HL-60 (cell line): Measurements from ENCODE around the gene OSBPL10.

Experiments used
- GABPA ChIP-seq: IDR thresholded peaks from 2 replicates; pipeline ENCODE4 v1.6.1; 2012; ENCODE audit warnings: low read depth
- POLR2AphosphoS5 ChIP-seq: IDR thresholded peaks from 2 replicates; pipeline ENCODE4 v1.6.1; 2012; ENCODE audit warnings: low read depth
- SPI1 ChIP-seq: IDR thresholded peaks from 2 replicates; pipeline ENCODE4 v1.6.1; 2012; ENCODE audit warnings: low read depth, mild to moderate bottlenecking, borderline replicate concordance
- TF ChIP-seq, protein P1 (sequence below): IDR thresholded peaks from one replicate; pipeline ENCODE4 v1.5.1; 2011; ENCODE audit warnings: low read length, control low read depth, inconsistent platforms; ENCODE audit not compliant: insufficient read depth
- TF ChIP-seq, protein P2 (sequence below): IDR thresholded peaks from 2 replicates; pipeline ENCODE4 v1.6.1; 2012; ENCODE audit warnings: low read depth; ENCODE audit not compliant: insufficient replicate concordance

DNA sequence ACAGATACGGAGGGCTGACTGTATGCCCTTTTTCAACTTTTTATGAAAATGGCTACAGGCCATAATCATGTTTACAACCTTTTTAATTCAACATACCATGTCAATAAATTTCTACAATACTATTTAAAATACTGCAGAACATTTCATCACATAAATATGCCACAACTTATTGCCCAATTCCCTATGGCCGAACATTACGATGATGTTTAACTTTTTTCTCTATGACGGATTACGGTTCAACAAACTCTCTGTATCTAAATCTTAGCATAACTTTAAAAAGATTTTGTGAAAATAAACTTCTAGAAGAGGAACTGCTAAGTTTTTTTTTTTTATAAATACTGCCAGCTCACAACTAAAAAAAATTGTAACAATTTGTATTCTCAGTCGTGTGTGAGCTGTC lies 220.4 kb downstream of the OSBPL10 start:
- TF ChIP-seq, protein P1, sequence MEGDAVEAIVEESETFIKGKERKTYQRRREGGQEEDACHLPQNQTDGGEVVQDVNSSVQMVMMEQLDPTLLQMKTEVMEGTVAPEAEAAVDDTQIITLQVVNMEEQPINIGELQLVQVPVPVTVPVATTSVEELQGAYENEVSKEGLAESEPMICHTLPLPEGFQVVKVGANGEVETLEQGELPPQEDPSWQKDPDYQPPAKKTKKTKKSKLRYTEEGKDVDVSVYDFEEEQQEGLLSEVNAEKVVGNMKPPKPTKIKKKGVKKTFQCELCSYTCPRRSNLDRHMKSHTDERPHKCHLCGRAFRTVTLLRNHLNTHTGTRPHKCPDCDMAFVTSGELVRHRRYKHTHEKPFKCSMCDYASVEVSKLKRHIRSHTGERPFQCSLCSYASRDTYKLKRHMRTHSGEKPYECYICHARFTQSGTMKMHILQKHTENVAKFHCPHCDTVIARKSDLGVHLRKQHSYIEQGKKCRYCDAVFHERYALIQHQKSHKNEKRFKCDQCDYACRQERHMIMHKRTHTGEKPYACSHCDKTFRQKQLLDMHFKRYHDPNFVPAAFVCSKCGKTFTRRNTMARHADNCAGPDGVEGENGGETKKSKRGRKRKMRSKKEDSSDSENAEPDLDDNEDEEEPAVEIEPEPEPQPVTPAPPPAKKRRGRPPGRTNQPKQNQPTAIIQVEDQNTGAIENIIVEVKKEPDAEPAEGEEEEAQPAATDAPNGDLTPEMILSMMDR, result no peak
- TF ChIP-seq GABPA (no peak), POLR2AphosphoS5 (no peak), SPI1 (no peak)
- TF ChIP-seq, protein P2, sequence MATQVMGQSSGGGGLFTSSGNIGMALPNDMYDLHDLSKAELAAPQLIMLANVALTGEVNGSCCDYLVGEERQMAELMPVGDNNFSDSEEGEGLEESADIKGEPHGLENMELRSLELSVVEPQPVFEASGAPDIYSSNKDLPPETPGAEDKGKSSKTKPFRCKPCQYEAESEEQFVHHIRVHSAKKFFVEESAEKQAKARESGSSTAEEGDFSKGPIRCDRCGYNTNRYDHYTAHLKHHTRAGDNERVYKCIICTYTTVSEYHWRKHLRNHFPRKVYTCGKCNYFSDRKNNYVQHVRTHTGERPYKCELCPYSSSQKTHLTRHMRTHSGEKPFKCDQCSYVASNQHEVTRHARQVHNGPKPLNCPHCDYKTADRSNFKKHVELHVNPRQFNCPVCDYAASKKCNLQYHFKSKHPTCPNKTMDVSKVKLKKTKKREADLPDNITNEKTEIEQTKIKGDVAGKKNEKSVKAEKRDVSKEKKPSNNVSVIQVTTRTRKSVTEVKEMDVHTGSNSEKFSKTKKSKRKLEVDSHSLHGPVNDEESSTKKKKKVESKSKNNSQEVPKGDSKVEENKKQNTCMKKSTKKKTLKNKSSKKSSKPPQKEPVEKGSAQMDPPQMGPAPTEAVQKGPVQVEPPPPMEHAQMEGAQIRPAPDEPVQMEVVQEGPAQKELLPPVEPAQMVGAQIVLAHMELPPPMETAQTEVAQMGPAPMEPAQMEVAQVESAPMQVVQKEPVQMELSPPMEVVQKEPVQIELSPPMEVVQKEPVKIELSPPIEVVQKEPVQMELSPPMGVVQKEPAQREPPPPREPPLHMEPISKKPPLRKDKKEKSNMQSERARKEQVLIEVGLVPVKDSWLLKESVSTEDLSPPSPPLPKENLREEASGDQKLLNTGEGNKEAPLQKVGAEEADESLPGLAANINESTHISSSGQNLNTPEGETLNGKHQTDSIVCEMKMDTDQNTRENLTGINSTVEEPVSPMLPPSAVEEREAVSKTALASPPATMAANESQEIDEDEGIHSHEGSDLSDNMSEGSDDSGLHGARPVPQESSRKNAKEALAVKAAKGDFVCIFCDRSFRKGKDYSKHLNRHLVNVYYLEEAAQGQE, result no peak
